ENCODE data around the gene POTEF. TPM values are rescaled to one million over a fixed set of nuclear protein-coding genes. Genes with fewer than 3 reads are reported as not detected.
"Not testable (repeated sequence)": the region's sequence is repeated elsewhere in the genome, so short reads cannot be mapped to it uniquely, and the experiment has no call there.

The POTEF gene
- total RNA-seq, 2 experiments from 2014 or later = not detected

GRCh38 chr2:130152816-130153595, 24.0 kb upstream of the POTEF start:
- H3K79me2 ChIP-seq (ENCODE audit: insufficient read depth, low read depth, low read length) = no peaks in the 10 kb centered on the region
- H3K36me3 ChIP-seq (ENCODE audit: insufficient read depth, low read length) = peaks cover 27% of the 10 kb centered on the region
- H3K9me3 ChIP-seq (ENCODE audit: low read length) = no peaks in the 10 kb centered on the region
- ChIA-PET POLR2A (no interaction called here), CTCF (ENCODE audit: unreplicated experiment) (no interaction called here)
- no TSS peak for BruUV-seq (replicated peaks)
- no peak overlapping the region for H3K4me2 ChIP-seq (ENCODE audit: low read length)
- TF ChIP-seq EZH2phosphoT487 (IDR thresholded peaks at IDR 0.05; ENCODE audit: borderline replicate concordance, low read depth, low read length) = no peak
- TF ChIP-seq CTCF (conservative IDR thresholded peaks at IDR 0.05; ENCODE audit: low read length) = no peak
- intact Hi-C loops (cut with micrococcal nuclease; ENCODE audit: unreplicated experiment) = no loop called here
- DNase-seq (ENCODE audit: low spot score) = no peak
- H2AFZ ChIP-seq (ENCODE audit: low read length) = no peak overlapping the region
- H3K9me2 ChIP-seq (ENCODE audit: insufficient read depth, low read length) = no peaks in the 10 kb centered on the region
- peaks cover 7% of the 10 kb centered on the region for H3K4me1 ChIP-seq (ENCODE audit: insufficient read depth, low read length, poor library complexity, severe bottlenecking)
- no peak overlapping the region for H3K27ac ChIP-seq (ENCODE audit: low read depth, low read length, poor library complexity, severe bottlenecking)
- no peaks in the 10 kb centered on the region for H4K20me1 ChIP-seq (ENCODE audit: insufficient read depth, low read length)
- H3K4me3 ChIP-seq (ENCODE audit: low read depth, low read length, poor library complexity, severe bottlenecking) = no peak overlapping the region

- DNase-seq (ENCODE audit: low spot score); CTCF ChIA-PET (ENCODE audit: unreplicated experiment); H3K9me2 ChIP-seq (ENCODE audit: insufficient read depth, low read length); H3K4me1 ChIP-seq (ENCODE audit: insufficient read depth, low read length, poor library complexity, severe bottlenecking); H3K27ac ChIP-seq (ENCODE audit: low read depth, low read length, poor library complexity, severe bottlenecking); POLR2A ChIA-PET; H2AFZ ChIP-seq (ENCODE audit: low read length); intact Hi-C loops (cut with micrococcal nuclease; ENCODE audit: unreplicated experiment); H3K4me2 ChIP-seq (ENCODE audit: low read length); H4K20me1 ChIP-seq (ENCODE audit: insufficient read depth, low read length); BruUV-seq (replicated peaks); H3K79me2 ChIP-seq (ENCODE audit: insufficient read depth, low read depth, low read length); H3K9me3 ChIP-seq (ENCODE audit: low read length); H3K4me3 ChIP-seq (ENCODE audit: low read depth, low read length, poor library complexity, severe bottlenecking): not testable (repeated sequence)
- H3K36me3 ChIP-seq (ENCODE audit: insufficient read depth, low read length) = peaks cover 27% of the 10 kb centered on the region
Observed at GRCh38 chr2:130152136-130152815, 23.3 kb upstream of the POTEF start.

GRCh38 chr2:130151145-130151512, 22.1 kb upstream of the POTEF start:
- CTCF ChIA-PET (ENCODE audit: unreplicated experiment); DNase-seq (ENCODE audit: low spot score); BruUV-seq (replicated peaks); H3K4me3 ChIP-seq (ENCODE audit: low read depth, low read length, poor library complexity, severe bottlenecking); H3K4me2 ChIP-seq (ENCODE audit: low read length); H3K9me2 ChIP-seq (ENCODE audit: insufficient read depth, low read length); H3K4me1 ChIP-seq (ENCODE audit: insufficient read depth, low read length, poor library complexity, severe bottlenecking); H2AFZ ChIP-seq (ENCODE audit: low read length); H4K20me1 ChIP-seq (ENCODE audit: insufficient read depth, low read length); intact Hi-C loops (cut with micrococcal nuclease; ENCODE audit: unreplicated experiment); H3K79me2 ChIP-seq (ENCODE audit: insufficient read depth, low read depth, low read length); H3K9me3 ChIP-seq (ENCODE audit: low read length); H3K27ac ChIP-seq (ENCODE audit: low read depth, low read length, poor library complexity, severe bottlenecking): not testable (repeated sequence)
- POLR2A ChIA-PET = interaction anchor here (0.6 kb wide), 1 partner anchor 1914 kb away, joined by 3 read pairs; no protein-coding TSS in a partner anchor
- H3K36me3 ChIP-seq (ENCODE audit: insufficient read depth, low read length) = peaks cover 26% of the 10 kb centered on the region
